DOHH2 (cell line): Measurements from ENCODE around the gene PRKCE.

ENCODE experiments used
- H3F3A ChIP-seq: fragments of 200-600 bp; sonication (generic), shearing (Covaris generic); 2 replicates; pipeline ENCODE4 v1.6.0; 2016; ENCODE audit warnings: antibody characterized with exemption, mild to moderate bottlenecking; ENCODE audit not compliant: control insufficient read depth, insufficient read depth
- H3K27ac ChIP-seq: fragments of 200-600 bp; sonication (generic); 2 replicates; pipeline ENCODE4 v1.5.1; 2014; ENCODE audit warnings: low read depth, mild to moderate bottlenecking, low read length, moderate library complexity
- H3K27me3 ChIP-seq: fragments of 200-600 bp; sonication (generic); 2 replicates; pipeline ENCODE4 v1.6.1; 2014; ENCODE audit warnings: mild to moderate bottlenecking, low read length, mixed read lengths; ENCODE audit not compliant: control insufficient read depth
- H3K36me3 ChIP-seq: fragments of 200-600 bp; sonication (generic); 2 replicates; pipeline ENCODE4 v1.6.1; 2014; ENCODE audit warnings: mild to moderate bottlenecking, low read length, moderate library complexity, mixed read lengths; ENCODE audit not compliant: control insufficient read depth
- H3K4me1 ChIP-seq: fragments of 200-600 bp; sonication (generic); 2 replicates; pipeline ENCODE4 v1.6.1; 2014; ENCODE audit warnings: mild to moderate bottlenecking, low read length, mixed read lengths; ENCODE audit not compliant: control insufficient read depth
- H3K4me2 ChIP-seq: fragments of 200-600 bp; sonication (generic); 2 replicates; pipeline ENCODE4 v1.6.0; 2014; ENCODE audit warnings: mild to moderate bottlenecking, low read length, moderate library complexity
- H3K4me3 ChIP-seq: fragments of 200-600 bp; sonication (generic); 2 replicates; pipeline ENCODE4 v1.5.1; 2014; ENCODE audit warnings: mild to moderate bottlenecking, low read length, mixed read lengths
- H3K79me2 ChIP-seq: fragments of 200-600 bp; sonication (generic); 2 replicates; pipeline ENCODE4 v1.6.1; 2014; ENCODE audit warnings: mild to moderate bottlenecking, low read length, mixed read lengths; ENCODE audit not compliant: control insufficient read depth
- H3K9me2 ChIP-seq: fragments of 200-600 bp; sonication (generic); replicated peaks from 2 replicates; pipeline ENCODE4 v1.6.1; 2014; ENCODE audit warnings: mild to moderate bottlenecking, low read length, mixed read lengths; ENCODE audit not compliant: control insufficient read depth
- H3K9me3 ChIP-seq: fragments of 200-600 bp; sonication (generic); 2 replicates; pipeline ENCODE4 v1.6.1; 2014; ENCODE audit warnings: antibody characterized with exemption, low read length, mixed read lengths; ENCODE audit not compliant: control insufficient read depth, insufficient read depth
- H4K20me1 ChIP-seq: fragments of 200-600 bp; sonication (generic); 2 replicates; pipeline ENCODE4 v1.6.0; 2014; ENCODE audit warnings: low read depth, mild to moderate bottlenecking, antibody characterized with exemption, low read length, moderate library complexity; ENCODE audit not compliant: control insufficient read depth, insufficient read depth
- EZH2phosphoT487 ChIP-seq: fragments of 200-600 bp; sonication (generic); IDR thresholded peaks from 2 replicates; pipeline ENCODE4 v1.6.1; 2017; ENCODE audit warnings: borderline replicate concordance, mild to moderate bottlenecking, antibody characterized with exemption, low read length, moderate library complexity, mixed read lengths
- TF ChIP-seq, protein P1 (sequence below): fragments of 200-600 bp; sonication (generic); IDR thresholded peaks from one replicate; pipeline ENCODE4 v1.5.1; 2014; ENCODE audit warnings: antibody characterized with exemption, mild to moderate bottlenecking, low read depth, low read length; ENCODE audit not compliant: poor library complexity, severe bottlenecking

The PRKCE gene

DNA sequence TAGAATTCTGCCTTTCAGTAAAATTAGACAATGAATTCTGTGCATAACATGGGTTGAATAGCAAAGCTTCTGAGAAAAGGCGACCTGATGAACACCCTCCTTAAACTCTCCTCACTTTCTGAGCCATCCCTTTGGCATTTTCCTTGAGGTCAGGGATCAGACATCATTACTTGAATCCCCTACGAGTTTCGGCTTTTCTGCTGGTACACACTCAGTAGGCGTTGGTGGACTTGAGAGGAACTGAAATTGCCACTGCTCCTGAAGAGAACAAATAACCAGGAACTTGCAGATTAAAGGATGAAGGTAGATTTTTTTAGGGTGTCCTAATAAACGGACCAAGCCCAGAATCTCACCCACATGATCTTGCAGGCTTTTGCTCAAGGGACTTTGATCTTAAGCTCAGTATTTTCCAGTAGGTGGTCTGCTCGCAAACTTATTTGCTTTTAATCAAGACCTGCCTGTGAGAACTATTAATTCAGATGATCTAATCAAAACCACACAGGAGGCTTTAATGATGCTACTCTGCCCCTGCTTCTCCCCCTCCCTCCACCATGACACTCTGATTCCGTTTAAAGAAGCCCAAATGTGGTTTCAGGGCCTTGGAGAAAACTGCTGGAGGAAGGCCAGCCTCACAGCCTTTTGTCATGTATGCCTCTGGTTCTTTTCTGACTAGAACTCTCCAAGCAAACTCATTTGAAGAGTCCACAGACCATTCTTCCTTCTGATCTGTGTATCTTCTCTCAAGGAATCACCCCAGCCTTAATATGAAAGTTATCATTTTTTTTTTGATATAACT is 124.9 kb downstream of the PRKCE start:
- Histone ChIP-seq H3K79me2 (no peaks in the 10 kb centered on the region), H3K4me2 (no peak overlapping the region), H3K9me2 (no peaks in the 10 kb centered on the region), H3K27ac (no peak overlapping the region), H3F3A (no peaks in the 10 kb centered on the region), H3K4me1 (peaks cover 14% of the 10 kb centered on the region), H3K36me3 (no peaks in the 10 kb centered on the region), H3K9me3 (no peaks in the 10 kb centered on the region), H3K4me3 (no peak overlapping the region), H3K27me3 (0 out of 2 replicates have a peak, but pooled peaks cover 3% of the 10 kb centered on the region), H4K20me1 (no peaks in the 10 kb centered on the region)
- TF ChIP-seq EZH2phosphoT487: no peak
- TF ChIP-seq, protein P1, sequence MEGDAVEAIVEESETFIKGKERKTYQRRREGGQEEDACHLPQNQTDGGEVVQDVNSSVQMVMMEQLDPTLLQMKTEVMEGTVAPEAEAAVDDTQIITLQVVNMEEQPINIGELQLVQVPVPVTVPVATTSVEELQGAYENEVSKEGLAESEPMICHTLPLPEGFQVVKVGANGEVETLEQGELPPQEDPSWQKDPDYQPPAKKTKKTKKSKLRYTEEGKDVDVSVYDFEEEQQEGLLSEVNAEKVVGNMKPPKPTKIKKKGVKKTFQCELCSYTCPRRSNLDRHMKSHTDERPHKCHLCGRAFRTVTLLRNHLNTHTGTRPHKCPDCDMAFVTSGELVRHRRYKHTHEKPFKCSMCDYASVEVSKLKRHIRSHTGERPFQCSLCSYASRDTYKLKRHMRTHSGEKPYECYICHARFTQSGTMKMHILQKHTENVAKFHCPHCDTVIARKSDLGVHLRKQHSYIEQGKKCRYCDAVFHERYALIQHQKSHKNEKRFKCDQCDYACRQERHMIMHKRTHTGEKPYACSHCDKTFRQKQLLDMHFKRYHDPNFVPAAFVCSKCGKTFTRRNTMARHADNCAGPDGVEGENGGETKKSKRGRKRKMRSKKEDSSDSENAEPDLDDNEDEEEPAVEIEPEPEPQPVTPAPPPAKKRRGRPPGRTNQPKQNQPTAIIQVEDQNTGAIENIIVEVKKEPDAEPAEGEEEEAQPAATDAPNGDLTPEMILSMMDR: no peak

GRCh38 chr2:45777996-45778719 is 126.7 kb downstream of the PRKCE start:
- Histone ChIP-seq H3K79me2 (no peaks in the 10 kb centered on the region), H4K20me1 (no peaks in the 10 kb centered on the region), H3K36me3 (no peaks in the 10 kb centered on the region), H3F3A (no peaks in the 10 kb centered on the region), H3K4me1 (peaks cover 14% of the 10 kb centered on the region), H3K9me2 (no peaks in the 10 kb centered on the region), H3K4me2 (no peak overlapping the region), H3K9me3 (no peaks in the 10 kb centered on the region), H3K27ac (no peak overlapping the region), H3K4me3 (no peak overlapping the region), H3K27me3 (0 out of 2 replicates have a peak, but pooled peaks cover 3% of the 10 kb centered on the region)
- TF ChIP-seq EZH2phosphoT487: no peak
- TF ChIP-seq, protein P1: no peak

DNA sequence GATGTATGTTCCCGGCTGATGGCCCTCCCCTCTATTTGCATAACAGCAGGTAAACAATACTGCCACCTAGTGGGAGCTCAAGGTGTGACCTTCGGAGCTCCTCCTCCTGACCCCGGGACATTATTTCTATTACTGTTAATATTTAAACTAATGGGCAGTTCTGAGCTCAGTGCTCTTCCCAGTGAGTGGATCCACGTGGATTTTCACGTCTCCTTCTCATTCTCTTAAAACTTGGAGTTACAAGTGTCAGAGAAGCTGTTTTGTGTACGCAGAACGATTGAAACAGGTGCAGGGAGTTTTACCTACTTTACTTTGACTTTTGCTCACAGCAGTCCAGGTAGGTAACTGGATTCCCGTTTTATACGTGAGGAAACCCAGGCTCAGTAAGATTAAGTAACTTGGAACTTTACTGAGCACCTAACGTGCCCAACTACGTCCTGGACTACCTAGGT is 127.3 kb downstream of the PRKCE start:
- Histone ChIP-seq H3K4me2 (no peak overlapping the region), H3K27me3 (0 out of 2 replicates have a peak, but pooled peaks cover 3% of the 10 kb centered on the region), H3K4me3 (no peak overlapping the region), H3K36me3 (no peaks in the 10 kb centered on the region), H3K4me1 (peaks cover 14% of the 10 kb centered on the region), H3K27ac (no peak overlapping the region), H3K79me2 (no peaks in the 10 kb centered on the region), H3F3A (no peaks in the 10 kb centered on the region), H4K20me1 (no peaks in the 10 kb centered on the region), H3K9me2 (no peaks in the 10 kb centered on the region), H3K9me3 (no peaks in the 10 kb centered on the region)
- TF ChIP-seq, protein P1: peak; percentile 71
- TF ChIP-seq EZH2phosphoT487: no peak
